Neural cell (in vitro differentiated cells): ENCODE results near the gene VIM. TPM values are rescaled to one million over a fixed set of nuclear protein-coding genes. Genes with fewer than 3 reads are reported as not detected.
"Not testable (repeated sequence)": the region's sequence is repeated elsewhere in the genome, so short reads cannot be mapped to it uniquely, and the experiment has no call there.

Experiments used
- H2AFZ ChIP-seq: fragments of 200-600, 300-800 bp; sonication (generic), shearing (Covaris generic); 2 replicates; pipeline ENCODE4 v1.6.0; 2014; ENCODE audit warnings: low read depth, mild to moderate bottlenecking, antibody characterized with exemption, low read length, moderate library complexity
- H3F3A ChIP-seq: fragments of 200-600 bp; shearing (Covaris generic); 2 replicates; pipeline ENCODE4 v1.6.1; 2016; ENCODE audit warnings: mild to moderate bottlenecking, moderate library complexity, mixed read lengths, antibody characterized with exemption, low read length; ENCODE audit not compliant: insufficient read depth, poor library complexity, severe bottlenecking
- H3K27ac ChIP-seq: fragments of 200-600, 300-800 bp; sonication (generic), shearing (Covaris generic); 2 replicates; pipeline ENCODE4 v1.5.1; 2014; ENCODE audit warnings: mild to moderate bottlenecking, low read length, moderate library complexity
- H3K27me3 ChIP-seq: fragments of 300-800, 200-600 bp; sonication (generic), shearing (Covaris generic); 2 replicates; pipeline ENCODE4 v1.6.0; 2014; ENCODE audit warnings: mild to moderate bottlenecking, low read depth, low read length, moderate library complexity; ENCODE audit not compliant: insufficient read depth
- H3K36me3 ChIP-seq: fragments of 300-800, 200-600 bp; sonication (generic), shearing (Covaris generic); 2 replicates; pipeline ENCODE4 v1.5.1; 2014; ENCODE audit warnings: mild to moderate bottlenecking, antibody characterized with exemption, low read length, moderate library complexity; ENCODE audit not compliant: insufficient read depth
- H3K4me2 ChIP-seq: fragments of 300-800, 200-600 bp; sonication (generic), shearing (Covaris generic); 2 replicates; pipeline ENCODE4 v1.6.0; 2014; ENCODE audit warnings: mild to moderate bottlenecking, low read length
- H3K4me3 ChIP-seq: fragments of 300-800, 200-600 bp; sonication (generic), shearing (Covaris generic); 2 replicates; pipeline ENCODE4 v1.5.1; 2014; ENCODE audit warnings: mild to moderate bottlenecking, low read length, moderate library complexity
- H3K79me2 ChIP-seq: fragments of 200-600 bp; shearing (Covaris generic); replicated peaks from 2 replicates; pipeline ENCODE4 v1.6.0; 2014; ENCODE audit warnings: mild to moderate bottlenecking, low read length, moderate library complexity; ENCODE audit not compliant: insufficient read depth
- H3K9ac ChIP-seq: fragments of 300-800, 200-600 bp; sonication (generic), shearing (Covaris generic); 2 replicates; pipeline ENCODE4 v1.6.1; 2016; ENCODE audit warnings: mild to moderate bottlenecking, low read length, mixed read lengths
- H3K9me2 ChIP-seq: fragments of 200-600 bp; shearing (Covaris generic); 2 replicates; pipeline ENCODE4 v1.6.1; 2016; ENCODE audit warnings: mild to moderate bottlenecking, low read length, mixed read lengths; ENCODE audit not compliant: insufficient read depth
- H3K9me3 ChIP-seq: fragments of 200-600, 300-800 bp; sonication (generic), shearing (Covaris generic); 2 replicates; pipeline ENCODE4 v1.6.1; 2016; ENCODE audit warnings: mild to moderate bottlenecking, mixed run types, low read length, moderate library complexity, mixed read lengths
- H4K20me1 ChIP-seq: fragments of 200-600 bp; shearing (Covaris generic); 2 replicates; pipeline ENCODE4 v1.6.1; 2016; ENCODE audit warnings: mild to moderate bottlenecking, mixed run types; ENCODE audit not compliant: insufficient read depth
- CTCF ChIP-seq: fragments of 450-650 bp; IDR thresholded peaks from 2 replicates; pipeline ENCODE4 v1.5.1; 2014; ENCODE audit warnings: antibody characterized with exemption, mild to moderate bottlenecking, moderate library complexity; ENCODE audit not compliant: poor library complexity, severe bottlenecking
- EP300 ChIP-seq: fragments of 450-650 bp; conservative IDR thresholded peaks from 2 replicates; pipeline ENCODE4 v1.6.1; 2014; ENCODE audit warnings: antibody characterized with exemption, mild to moderate bottlenecking, moderate library complexity; ENCODE audit not compliant: poor library complexity, severe bottlenecking
- EZH2 ChIP-seq: fragments of 200-600, 300-800 bp; shearing (Covaris generic), sonication (generic); IDR thresholded peaks from 2 replicates; pipeline ENCODE4 v1.6.1; 2014; ENCODE audit warnings: antibody characterized with exemption, low read length, borderline replicate concordance, mild to moderate bottlenecking; ENCODE audit not compliant: insufficient read depth, poor library complexity, severe bottlenecking
- MXI1 ChIP-seq: fragments of 450-650 bp; conservative IDR thresholded peaks from 2 replicates; pipeline ENCODE4 v1.6.1; 2014; ENCODE audit warnings: antibody characterized with exemption, mild to moderate bottlenecking; ENCODE audit not compliant: poor library complexity, severe bottlenecking
- POLR2AphosphoS5 ChIP-seq: IDR thresholded peaks from 2 replicates; pipeline ENCODE4 v1.6.1; 2012
- RAD21 ChIP-seq: fragments of 450-650 bp; conservative IDR thresholded peaks from 2 replicates; pipeline ENCODE4 v1.6.1; 2014; ENCODE audit warnings: antibody characterized with exemption, mild to moderate bottlenecking, moderate library complexity
- REST ChIP-seq: IDR thresholded peaks from 2 replicates; pipeline ENCODE4 v1.6.1; 2012; ENCODE audit warnings: borderline replicate concordance
- SMC3 ChIP-seq: fragments of 450-650 bp; conservative IDR thresholded peaks from 2 replicates; pipeline ENCODE4 v1.6.1; 2014; ENCODE audit warnings: antibody characterized with exemption, mild to moderate bottlenecking, moderate library complexity; ENCODE audit not compliant: poor library complexity
- TAF1 ChIP-seq: IDR thresholded peaks from 2 replicates; pipeline ENCODE4 v1.6.1; 2012; ENCODE audit warnings: low read depth
- polyA plus RNA-seq: library from polyadenylated mRNA; depleted of rRNA; stranded (reverse); fragments of >200 nt; gene quantifications from 2 replicates; pipeline ENCODE4 v1.2.3, GENCODE V29; 2014

VIM gene
- polyA plus RNA-seq, 1 donor from 2014 or later, result 170 TPM

DNA sequence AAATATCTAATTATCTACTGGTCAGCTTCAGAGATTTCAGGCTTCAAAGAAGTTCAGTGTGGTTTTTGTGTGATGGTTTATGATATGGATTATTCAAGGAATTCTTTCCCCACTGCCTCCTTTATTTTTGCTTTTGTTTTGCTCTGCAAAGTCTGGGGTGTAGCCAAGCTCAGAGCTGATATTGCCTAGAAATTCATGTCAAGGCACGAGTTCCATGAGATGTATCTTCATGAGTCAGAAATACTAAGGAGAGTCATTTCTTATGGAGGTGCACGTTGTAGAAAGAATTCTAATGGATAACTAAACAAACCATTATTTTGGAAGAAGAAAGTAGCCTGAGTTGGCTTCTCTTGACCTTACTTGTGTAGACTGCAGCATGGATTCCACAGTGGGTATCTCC is 37.4 kb downstream of the VIM start:
- no peak for TF ChIP-seq RAD21
- no peak for TF ChIP-seq REST
- TF ChIP-seq POLR2AphosphoS5, result no peak
- TF ChIP-seq EP300, result no peak
- no peak for TF ChIP-seq TAF1
- no peak for TF ChIP-seq EZH2
- no peak for TF ChIP-seq MXI1
- TF ChIP-seq CTCF, result no peak
- TF ChIP-seq SMC3, result no peak
- H3K9me2 ChIP-seq, result no peaks in the 10 kb centered on the region
- H3K27me3 ChIP-seq, result no peaks in the 10 kb centered on the region
- no peak overlapping the region for H2AFZ ChIP-seq
- H3K9me3 ChIP-seq, result no peaks in the 10 kb centered on the region
- no peak overlapping the region for H3K9ac ChIP-seq
- no peak overlapping the region for H3K4me3 ChIP-seq
- no peaks in the 10 kb centered on the region for H4K20me1 ChIP-seq
- H3F3A ChIP-seq, result no peaks in the 10 kb centered on the region
- H3K79me2 ChIP-seq, result no peaks in the 10 kb centered on the region
- no peak overlapping the region for H3K4me2 ChIP-seq
- no peaks in the 10 kb centered on the region for H3K36me3 ChIP-seq
- no peak overlapping the region for H3K27ac ChIP-seq

GRCh38 chr10:17266549-17266948 is 38.5 kb downstream of the VIM start:
- H3K27me3 ChIP-seq, H3K9me3 ChIP-seq, H2AFZ ChIP-seq, H3F3A ChIP-seq, H3K27ac ChIP-seq, H3K4me2 ChIP-seq, H3K36me3 ChIP-seq, H3K9ac ChIP-seq, H3K9me2 ChIP-seq, H3K4me3 ChIP-seq, H3K79me2 ChIP-seq, H4K20me1 ChIP-seq: not testable (repeated sequence)

GRCh38 chr10:17272648-17273047 is 44.6 kb downstream of the VIM start:
- Histone ChIP-seq H3K9me2 (no peaks in the 10 kb centered on the region), H3K27me3 (no peaks in the 10 kb centered on the region), H3K36me3 (no peaks in the 10 kb centered on the region), H3F3A (no peaks in the 10 kb centered on the region), H3K4me2 (no peak overlapping the region), H4K20me1 (no peaks in the 10 kb centered on the region), H2AFZ (no peak overlapping the region), H3K27ac (no peak overlapping the region), H3K9ac (no peak overlapping the region), H3K4me3 (no peak overlapping the region), H3K79me2 (no peaks in the 10 kb centered on the region), H3K9me3 (no peaks in the 10 kb centered on the region)
- TF ChIP-seq TAF1 (no peak), SMC3 (no peak), RAD21 (no peak), REST (no peak), EZH2 (no peak), POLR2AphosphoS5 (no peak), EP300 (no peak)
